Immature natural killer cell (primary cell): ENCODE data around the gene SLC22A23. TPM values are rescaled to one million over a fixed set of nuclear protein-coding genes. Genes with fewer than 3 reads are reported as not detected.
A peak's percentile ranks its signal among the peaks of the same experiment; 100 is the strongest.

Source experiments
- DNase-seq, 3 donors: peaks; one replicate each; pipeline ENCODE4 v3.0.0; 2022; ENCODE audit warnings: mixed read lengths in 1 of 3
- H3K27ac Mint-ChIP-seq, 6 donors: one replicate each; pipeline ENCODE4 v1.8.0; 2020; ENCODE audit warnings: mixed read lengths in 6 of 6, mild to moderate bottlenecking in 5 of 6, inconsistent platforms in 4 of 6, moderate library complexity in 3 of 6
- H3K27me3 Mint-ChIP-seq, 3 donors: one replicate each; pipeline ENCODE4 v1.8.0; 2020 to 2021; ENCODE audit warnings: low read depth in 3 of 3, mild to moderate bottlenecking in 3 of 3, mixed read lengths in 3 of 3, moderate library complexity in 3 of 3, inconsistent platforms in 1 of 3
- H3K36me3 Mint-ChIP-seq, 3 donors: one replicate each; pipeline ENCODE4 v1.8.0; 2020; ENCODE audit warnings: mixed read lengths in 3 of 3, inconsistent platforms in 2 of 3, mild to moderate bottlenecking in 2 of 3
- H3K4me1 Mint-ChIP-seq, 2 donors: one replicate each; pipeline ENCODE4 v1.8.0; 2020; ENCODE audit warnings: inconsistent platforms in 2 of 2, mild to moderate bottlenecking in 2 of 2, mixed read lengths in 2 of 2, moderate library complexity in 1 of 2
- H3K4me3 Mint-ChIP-seq, 5 donors: one replicate each; pipeline ENCODE4 v1.8.0; 2020; ENCODE audit warnings: mild to moderate bottlenecking in 5 of 5, mixed read lengths in 5 of 5, inconsistent platforms in 3 of 5, moderate library complexity in 3 of 5
- H3K9me3 Mint-ChIP-seq, 6 donors: one replicate each; pipeline ENCODE4 v1.8.0; 2020; ENCODE audit warnings: mild to moderate bottlenecking in 6 of 6, mixed read lengths in 6 of 6, inconsistent platforms in 4 of 6, moderate library complexity in 3 of 6
- polyA plus RNA-seq, 3 donors: library from polyadenylated mRNA; unstranded; fragments of 300-500 nt; fragmentation: Illumina TruSeq; gene quantifications; one replicate each; pipeline ENCODE4 v1.2.3, GENCODE V29; 2021

Gene SLC22A23
- polyA plus RNA-seq, 3 donors from 2014 or later = 0.14 to 0.21 TPM; not detected in 1

- Mint-ChIP-seq H3K27ac (no peak overlapping the region), H3K36me3 (peaks cover 0 to 4% (median 0%) of the 10 kb centered on the region in 3 donors), H3K4me3 (no peak overlapping the region), H3K27me3 (peaks cover 7 to 33% (median 21%) of the 10 kb centered on the region in 3 donors), H3K9me3 (no peaks in the 10 kb centered on the region), H3K4me1 (no peaks in the 10 kb centered on the region)
- no peak for DNase-seq
Measured at GRCh38 chr6:3239110-3239830, 217.6 kb downstream of the SLC22A23 start.

GRCh38 chr6:3237761-3238662 lies 218.8 kb downstream of the SLC22A23 start:
- H3K27ac Mint-ChIP-seq = peak overlapping the region in 1 of 6 donors; percentile 55
- DNase-seq = no peak
- H3K9me3 Mint-ChIP-seq = no peaks in the 10 kb centered on the region
- no peaks in the 10 kb centered on the region for H3K4me1 Mint-ChIP-seq
- no peak overlapping the region for H3K4me3 Mint-ChIP-seq
- peaks cover 0 to 4% (median 0%) of the 10 kb centered on the region in 3 donors for H3K36me3 Mint-ChIP-seq
- H3K27me3 Mint-ChIP-seq = peaks cover 7 to 37% (median 27%) of the 10 kb centered on the region in 3 donors

DNA sequence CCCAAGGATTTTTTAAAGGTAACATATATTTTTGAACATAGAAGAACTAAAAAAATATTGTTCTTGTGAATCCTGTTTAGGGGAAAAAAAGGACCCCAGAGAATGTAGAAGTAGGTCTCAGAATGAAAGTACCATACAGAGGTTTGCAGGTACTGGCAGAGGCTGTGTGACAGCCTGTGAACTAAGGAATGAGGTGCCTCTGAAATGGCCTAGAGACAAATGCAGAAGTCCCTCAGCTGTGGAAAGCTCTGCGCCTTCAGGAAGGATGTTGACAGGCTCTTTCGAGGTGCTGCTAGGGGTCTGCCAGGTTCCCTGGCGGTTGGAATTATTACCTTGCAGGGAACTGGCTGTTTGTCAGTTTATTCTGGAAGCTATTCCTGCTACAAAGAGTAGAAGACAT lies 220.8 kb downstream of the SLC22A23 start:
- no peak overlapping the region for H3K27ac Mint-ChIP-seq

GRCh38 chr6:3235486-3235885 lies 221.4 kb downstream of the SLC22A23 start:
- Mint-ChIP-seq H3K9me3 (peaks cover 0 to 2% (median 0%) of the 10 kb centered on the region in 6 donors), H3K4me3 (no peak overlapping the region), H3K36me3 (peaks cover 0 to 4% (median 0%) of the 10 kb centered on the region in 3 donors), H3K27ac (no peak overlapping the region), H3K4me1 (peaks cover 10 to 20% of the 10 kb centered on the region in 2 donors), H3K27me3 (peaks cover 19 to 52% (median 39%) of the 10 kb centered on the region in 3 donors)
- no peak for DNase-seq

More for the DNA sequence above, 220.8 kb downstream of the SLC22A23 start:
- H3K9me3 Mint-ChIP-seq = peaks cover 0 to 2% (median 0%) of the 10 kb centered on the region in 6 donors
- H3K36me3 Mint-ChIP-seq = peaks cover 0 to 4% (median 0%) of the 10 kb centered on the region in 3 donors
- H3K4me1 Mint-ChIP-seq = peaks cover 6 to 15% of the 10 kb centered on the region in 2 donors
- no peak for DNase-seq
- peaks cover 14 to 50% (median 37%) of the 10 kb centered on the region in 3 donors for H3K27me3 Mint-ChIP-seq
- no peak overlapping the region for H3K4me3 Mint-ChIP-seq

GRCh38 chr6:3233904-3234303 lies 222.9 kb downstream of the SLC22A23 start:
- Mint-ChIP-seq H3K4me1 (peaks cover 25 to 36% of the 10 kb centered on the region in 2 donors), H3K4me3 (no peak overlapping the region), H3K27me3 (peaks cover 30 to 63% (median 55%) of the 10 kb centered on the region in 3 donors), H3K36me3 (peaks cover 0 to 4% (median 2%) of the 10 kb centered on the region in 3 donors), H3K9me3 (peaks cover 0 to 2% (median 0%) of the 10 kb centered on the region in 6 donors), H3K27ac (no peak overlapping the region)
- DNase-seq = no peak

DNA sequence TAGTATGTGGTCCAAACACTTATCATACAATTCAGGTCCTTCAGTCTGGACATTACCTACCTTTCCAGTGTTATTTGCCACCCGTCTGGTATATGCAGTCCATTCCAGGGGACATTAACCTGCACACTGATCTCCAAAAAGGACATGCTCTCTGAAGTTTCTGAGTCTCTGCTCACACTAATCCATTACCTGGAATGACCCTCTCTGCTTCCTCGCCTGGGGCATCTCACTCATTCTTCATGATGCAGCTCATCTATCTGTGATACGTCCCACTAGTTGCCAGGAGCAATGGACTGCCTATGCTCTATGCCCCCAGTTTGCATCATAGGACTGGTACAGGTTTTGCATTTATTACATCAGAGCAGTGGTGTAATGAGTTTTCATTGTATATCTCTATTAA lies 223.5 kb downstream of the SLC22A23 start:
- no peak for DNase-seq
- Mint-ChIP-seq H3K4me3 (no peak overlapping the region), H3K4me1 (peaks cover 29 to 41% of the 10 kb centered on the region in 2 donors), H3K27ac (no peak overlapping the region), H3K27me3 (peaks cover 33 to 65% (median 54%) of the 10 kb centered on the region in 3 donors), H3K9me3 (peaks cover 0 to 2% (median 0%) of the 10 kb centered on the region in 6 donors), H3K36me3 (peaks cover 0 to 5% (median 4%) of the 10 kb centered on the region in 3 donors)

GRCh38 chr6:3232017-3232945 lies 224.6 kb downstream of the SLC22A23 start:
- no peak for DNase-seq
- H3K27ac Mint-ChIP-seq = no peak overlapping the region
- peaks cover 0 to 2% (median 0%) of the 10 kb centered on the region in 6 donors for H3K9me3 Mint-ChIP-seq
- peaks cover 36 to 41% of the 10 kb centered on the region in 2 donors for H3K4me1 Mint-ChIP-seq
- H3K36me3 Mint-ChIP-seq = peaks cover 0 to 5% (median 4%) of the 10 kb centered on the region in 3 donors
- peak overlapping the region in 1 of 5 donors; percentile 84 for H3K4me3 Mint-ChIP-seq
- peaks cover 36 to 67% (median 57%) of the 10 kb centered on the region in 3 donors for H3K27me3 Mint-ChIP-seq

GRCh38 chr6:3231247-3232016 lies 225.4 kb downstream of the SLC22A23 start:
- Mint-ChIP-seq H3K36me3 (peaks cover 0 to 5% (median 4%) of the 10 kb centered on the region in 3 donors), H3K4me3 (peak overlapping the region in 2 of 5 donors; percentile 33 to 84), H3K27ac (no peak overlapping the region), H3K9me3 (peaks cover 0 to 2% (median 0%) of the 10 kb centered on the region in 6 donors), H3K4me1 (peaks cover 41% of the 10 kb centered on the region in 2 donors), H3K27me3 (peaks cover 36 to 71% (median 58%) of the 10 kb centered on the region in 3 donors)
- DNase-seq = no peak

- Mint-ChIP-seq H3K9me3 (peaks cover 0 to 2% (median 0%) of the 10 kb centered on the region in 6 donors), H3K4me3 (peak overlapping the region in 1 of 5 donors; percentile 84), H3K4me1 (peaks cover 41% of the 10 kb centered on the region in 2 donors), H3K36me3 (peaks cover 0 to 5% (median 4%) of the 10 kb centered on the region in 3 donors), H3K27me3 (peaks cover 35 to 72% (median 58%) of the 10 kb centered on the region in 3 donors), H3K27ac (no peak overlapping the region)
- DNase-seq = no peak
Measured at GRCh38 chr6:3230900-3231246, 226.0 kb downstream of the SLC22A23 start.

GRCh38 chr6:3230256-3230882 lies 226.5 kb downstream of the SLC22A23 start:
- Mint-ChIP-seq H3K27me3 (peaks cover 37 to 67% (median 54%) of the 10 kb centered on the region in 3 donors), H3K27ac (no peak overlapping the region), H3K4me1 (peaks cover 41% of the 10 kb centered on the region in 2 donors), H3K36me3 (peaks cover 0 to 5% (median 0%) of the 10 kb centered on the region in 3 donors), H3K4me3 (peak overlapping the region; percentile 73 to 89 (median 84)), H3K9me3 (peaks cover 0 to 2% (median 0%) of the 10 kb centered on the region in 6 donors)
- DNase-seq = no peak

DNA sequence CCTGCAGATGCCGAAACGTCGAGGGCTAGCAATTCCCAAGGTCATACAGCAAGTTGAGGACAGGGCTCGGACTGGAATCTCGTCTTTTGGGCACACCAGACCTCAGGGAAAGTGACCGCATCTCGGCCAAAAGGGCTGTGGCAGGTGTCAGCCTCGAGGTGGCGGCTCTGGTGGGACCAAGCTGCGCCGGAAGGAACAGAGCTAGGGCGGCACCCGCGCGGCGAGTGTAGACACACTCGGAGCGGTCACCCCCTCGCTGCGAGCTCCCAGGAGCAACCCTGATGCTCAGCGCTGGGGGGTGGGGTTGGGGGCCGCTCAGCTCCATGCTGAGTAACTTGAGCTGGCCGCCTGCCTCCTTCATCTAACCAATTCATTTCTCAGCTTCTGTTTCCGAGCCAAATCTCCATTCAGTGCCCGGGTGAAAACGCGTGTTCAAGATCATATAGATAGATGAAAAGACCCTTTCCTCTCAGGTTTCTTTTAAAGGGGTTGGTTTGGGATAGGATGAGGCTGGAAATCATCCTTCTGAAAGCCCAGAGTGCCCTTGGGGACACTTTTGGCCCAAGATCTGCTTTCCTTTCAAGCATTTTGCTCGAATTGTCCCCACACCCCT lies 227.2 kb downstream of the SLC22A23 start:
- Mint-ChIP-seq H3K4me1 (peaks cover 41% of the 10 kb centered on the region in 2 donors), H3K36me3 (peaks cover 0 to 5% (median 0%) of the 10 kb centered on the region in 3 donors), H3K4me3 (peak overlapping the region; percentile 73 to 89 (median 84)), H3K27ac (no peak overlapping the region), H3K27me3 (peaks cover 37 to 66% (median 51%) of the 10 kb centered on the region in 3 donors), H3K9me3 (peaks cover 0 to 2% (median 0%) of the 10 kb centered on the region in 6 donors)
- DNase-seq = peak in 2 of 3 donors; percentile 27 to 36
